Thyroid gland (tissue), 4 donors: ENCODE results near the gene RNF19B. TPM values are rescaled to one million over a fixed set of nuclear protein-coding genes. Genes with fewer than 3 reads are reported as not detected.

Experiments
- DNase-seq, 2 donors: peaks; one replicate each; pipeline ENCODE4 v3.0.0-alpha.2; 2019
- H3K27ac ChIP-seq, 3 donors: fragments of 200-600 bp; sonication (generic); 1 replicate in 2 of 3; 2 replicates in 1 of 3; pipeline ENCODE4 v1.5.1; 2016 to 2019; ENCODE audit warnings: mild to moderate bottlenecking in 1 of 3, moderate library complexity in 1 of 3
- H3K27me3 ChIP-seq: fragments of 200-600 bp; sonication (generic); one replicate; pipeline ENCODE4 v1.5.1; 2019
- H3K36me3 ChIP-seq, 2 donors: fragments of 200-600 bp; sonication (generic); one replicate each; pipeline ENCODE4 v1.5.1; 2016 to 2019
- H3K4me1 ChIP-seq, 2 donors: fragments of 200-600 bp; sonication (generic); one replicate each; pipeline ENCODE4 v1.5.1; 2017 to 2019
- H3K4me3 ChIP-seq, 3 donors: fragments of 200-600 bp; sonication (generic); replicated peaks in 1 of 3; 1 replicate in 2 of 3; 2 replicates in 1 of 3; pipeline ENCODE4 v1.5.1; 2016; ENCODE audit warnings: mild to moderate bottlenecking in 1 of 3
- H3K9me3 ChIP-seq: fragments of 200-600 bp; sonication (generic); one replicate; pipeline ENCODE4 v1.5.1; 2017
- POLR2A ChIP-seq, 2 donors: fragments of 450-650 bp; IDR thresholded peaks; one replicate each; pipeline ENCODE4 v1.6.1; 2017; ENCODE audit warnings: antibody characterized with exemption in 2 of 2, mild to moderate bottlenecking in 2 of 2, moderate library complexity in 1 of 2
- WGBS, 2 donors: methylation state at CpG; one replicate each; pipeline ENCODE4 v1.1.5; 2017; 5-methylcytosine and 5-hydroxymethylcytosine counted together
- intact Hi-C: fragments of 100-400 bp; cut with DNase I; formaldehyde crosslinking; loops from one replicate; pipeline ENCODE4 v1.15.1; 2023
- total RNA-seq, 4 donors: library from RNA; depleted of rRNA; stranded (reverse); fragments of >200 nt; gene quantifications; one replicate each; pipeline ENCODE4 v1.2.3, GENCODE V29; 2016
- TF ChIP-seq, protein P1 (sequence below), 6 experiments: fragments of 200-600 bp in 3 of 6; fragments of 450-650 bp in 3 of 6; sonication (generic) in 3 of 6; IDR thresholded peaks; one replicate each; pipeline ENCODE4 v1.5.1; 2016 to 2019; ENCODE audit warnings: antibody characterized with exemption in 6 of 6, mild to moderate bottlenecking in 2 of 6, inconsistent platforms in 1 of 6, moderate library complexity in 1 of 6

Gene RNF19B
- total RNA-seq, 4 donors from 2014 or later: 13.6 to 24.6 (median 22.4) TPM

DNA sequence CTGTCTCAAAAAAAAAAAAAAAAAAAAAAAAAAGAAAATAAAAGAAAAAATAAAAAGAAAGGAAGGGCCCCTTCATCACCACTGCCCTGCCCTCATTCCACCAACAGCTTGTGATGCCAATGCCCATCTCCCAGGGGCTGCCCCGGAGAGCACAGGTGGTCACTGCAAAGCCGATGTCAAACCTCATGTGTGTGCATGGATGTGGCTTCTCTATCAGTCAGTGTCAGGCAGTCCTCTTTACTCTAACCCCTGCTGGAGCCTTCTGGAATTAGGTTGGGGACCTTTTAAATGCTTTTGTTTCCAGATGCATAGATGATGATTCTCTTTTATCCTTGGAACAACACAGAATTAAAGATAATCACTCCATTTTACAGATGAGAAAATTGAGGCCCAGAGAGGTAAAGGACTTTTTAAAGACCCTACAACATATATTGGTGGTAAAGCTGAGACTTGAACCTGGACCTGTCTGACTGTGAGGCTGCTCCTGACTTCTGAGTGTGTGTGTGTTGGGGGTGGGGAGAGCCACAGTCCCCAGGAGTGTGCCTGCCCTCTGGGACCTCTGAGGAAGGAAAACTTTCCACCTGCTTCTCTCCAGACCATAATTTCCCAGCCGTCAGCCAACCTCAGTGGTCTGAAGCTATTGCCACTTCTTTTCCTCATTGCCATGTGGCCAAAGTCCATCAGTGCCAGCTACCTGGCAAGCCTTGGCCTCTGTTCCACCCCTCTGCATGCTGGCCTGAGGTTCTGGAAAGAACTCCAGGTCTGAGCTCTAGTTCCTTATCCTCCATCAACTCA lies 60.4 kb downstream of the RNF19B start:
- DNase-seq: no peak
- Histone ChIP-seq H3K4me1 (peaks cover 13 to 17% of the 10 kb centered on the region in 2 donors), H3K36me3 (no peaks in the 10 kb centered on the region), H3K27ac (no peak overlapping the region), H3K4me3 (no peak overlapping the region), H3K9me3 (no peaks in the 10 kb centered on the region), H3K27me3 (no peaks in the 10 kb centered on the region)
- intact Hi-C loops: no loop called here
- 60 to 64% methylated on average over 3 of the region's 3 CpGs for WGBS, 2 donors
- TF ChIP-seq, protein P1, sequence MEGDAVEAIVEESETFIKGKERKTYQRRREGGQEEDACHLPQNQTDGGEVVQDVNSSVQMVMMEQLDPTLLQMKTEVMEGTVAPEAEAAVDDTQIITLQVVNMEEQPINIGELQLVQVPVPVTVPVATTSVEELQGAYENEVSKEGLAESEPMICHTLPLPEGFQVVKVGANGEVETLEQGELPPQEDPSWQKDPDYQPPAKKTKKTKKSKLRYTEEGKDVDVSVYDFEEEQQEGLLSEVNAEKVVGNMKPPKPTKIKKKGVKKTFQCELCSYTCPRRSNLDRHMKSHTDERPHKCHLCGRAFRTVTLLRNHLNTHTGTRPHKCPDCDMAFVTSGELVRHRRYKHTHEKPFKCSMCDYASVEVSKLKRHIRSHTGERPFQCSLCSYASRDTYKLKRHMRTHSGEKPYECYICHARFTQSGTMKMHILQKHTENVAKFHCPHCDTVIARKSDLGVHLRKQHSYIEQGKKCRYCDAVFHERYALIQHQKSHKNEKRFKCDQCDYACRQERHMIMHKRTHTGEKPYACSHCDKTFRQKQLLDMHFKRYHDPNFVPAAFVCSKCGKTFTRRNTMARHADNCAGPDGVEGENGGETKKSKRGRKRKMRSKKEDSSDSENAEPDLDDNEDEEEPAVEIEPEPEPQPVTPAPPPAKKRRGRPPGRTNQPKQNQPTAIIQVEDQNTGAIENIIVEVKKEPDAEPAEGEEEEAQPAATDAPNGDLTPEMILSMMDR (IDR thresholded peaks at IDR 0.05): no peak

DNA sequence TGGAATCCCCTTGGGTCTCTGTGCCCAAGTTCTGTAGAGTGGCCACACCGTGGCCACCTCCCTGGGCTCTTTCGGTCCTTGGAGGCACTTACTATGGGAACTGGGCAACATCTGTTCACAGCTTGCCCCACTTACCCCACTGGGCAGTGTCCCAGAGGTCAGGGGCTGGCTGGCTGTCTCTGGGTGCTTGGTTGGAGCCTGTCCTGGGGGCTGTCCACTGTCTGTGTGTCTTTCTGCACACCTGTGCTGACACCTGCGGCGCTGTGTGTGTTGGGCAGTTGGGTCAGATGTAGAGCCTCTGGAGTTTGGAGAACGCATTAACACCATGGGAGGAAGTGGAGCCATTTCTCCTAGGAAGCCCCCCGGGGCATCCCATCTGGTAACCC lies 62.1 kb downstream of the RNF19B start:
- Histone ChIP-seq H3K4me3 (no peak overlapping the region), H3K27ac (no peak overlapping the region), H3K36me3 (no peaks in the 10 kb centered on the region), H3K4me1 (peaks cover 13 to 15% of the 10 kb centered on the region in 2 donors), H3K27me3 (no peaks in the 10 kb centered on the region), H3K9me3 (no peaks in the 10 kb centered on the region)
- DNase-seq: no peak
- 67 to 86% methylated on average over 2 to 5 of the region's 6 CpGs for WGBS, 2 donors
- TF ChIP-seq, protein P1 (IDR thresholded peaks at IDR 0.05): no peak
- no peak for TF ChIP-seq POLR2A (IDR thresholded peaks at IDR 0.05)
- intact Hi-C loops: no loop called here

DNA sequence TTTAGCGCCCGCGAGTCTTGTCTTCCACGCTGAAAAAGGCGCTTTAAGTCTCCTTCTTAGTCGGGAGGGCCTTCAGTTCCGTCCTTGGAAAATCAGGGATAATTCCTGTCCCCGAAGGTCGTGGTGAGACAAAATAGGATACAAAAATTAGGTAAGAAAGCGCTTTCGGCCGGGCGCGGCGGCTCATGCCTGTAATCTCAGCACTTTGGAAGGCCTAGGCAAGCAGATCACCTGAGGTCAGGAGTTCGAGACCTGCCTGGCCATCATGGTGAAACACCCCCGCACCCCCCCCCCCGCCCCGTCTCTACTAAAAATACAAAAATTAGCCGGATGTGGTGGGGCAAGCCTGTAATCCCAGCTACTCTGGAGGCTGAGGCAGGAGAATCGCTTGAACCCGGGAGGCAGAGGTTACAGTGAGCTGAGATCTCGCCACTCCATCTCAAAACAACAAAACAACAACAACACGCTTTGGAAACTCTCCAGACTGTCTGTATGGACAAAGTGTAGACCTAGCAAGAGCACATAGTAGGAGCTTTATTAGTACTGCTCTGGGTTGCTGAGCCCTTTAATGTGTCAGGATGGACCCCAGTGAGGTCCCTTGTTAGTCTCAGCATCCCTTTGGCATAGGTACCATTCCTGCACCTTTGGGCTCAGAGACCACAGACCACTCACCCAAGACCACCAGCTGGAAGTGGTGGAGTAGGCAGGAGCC lies 62.6 kb downstream of the RNF19B start:
- peak overlapping the region; percentile 47 to 78 (median 71) for H3K4me3 ChIP-seq
- no peak overlapping the region for H3K27ac ChIP-seq
- H3K36me3 ChIP-seq: no peaks in the 10 kb centered on the region
- no peak for TF ChIP-seq POLR2A (IDR thresholded peaks at IDR 0.05)
- TF ChIP-seq, protein P1 (IDR thresholded peaks at IDR 0.05): no peak
- 55% methylated on average over 18 to 23 of the region's 24 CpGs for WGBS, 2 donors
- intact Hi-C loops: no loop called here
- DNase-seq: no peak
- H3K4me1 ChIP-seq: peaks cover 9 to 13% of the 10 kb centered on the region in 2 donors
- no peaks in the 10 kb centered on the region for H3K27me3 ChIP-seq
- H3K9me3 ChIP-seq: no peaks in the 10 kb centered on the region

DNA sequence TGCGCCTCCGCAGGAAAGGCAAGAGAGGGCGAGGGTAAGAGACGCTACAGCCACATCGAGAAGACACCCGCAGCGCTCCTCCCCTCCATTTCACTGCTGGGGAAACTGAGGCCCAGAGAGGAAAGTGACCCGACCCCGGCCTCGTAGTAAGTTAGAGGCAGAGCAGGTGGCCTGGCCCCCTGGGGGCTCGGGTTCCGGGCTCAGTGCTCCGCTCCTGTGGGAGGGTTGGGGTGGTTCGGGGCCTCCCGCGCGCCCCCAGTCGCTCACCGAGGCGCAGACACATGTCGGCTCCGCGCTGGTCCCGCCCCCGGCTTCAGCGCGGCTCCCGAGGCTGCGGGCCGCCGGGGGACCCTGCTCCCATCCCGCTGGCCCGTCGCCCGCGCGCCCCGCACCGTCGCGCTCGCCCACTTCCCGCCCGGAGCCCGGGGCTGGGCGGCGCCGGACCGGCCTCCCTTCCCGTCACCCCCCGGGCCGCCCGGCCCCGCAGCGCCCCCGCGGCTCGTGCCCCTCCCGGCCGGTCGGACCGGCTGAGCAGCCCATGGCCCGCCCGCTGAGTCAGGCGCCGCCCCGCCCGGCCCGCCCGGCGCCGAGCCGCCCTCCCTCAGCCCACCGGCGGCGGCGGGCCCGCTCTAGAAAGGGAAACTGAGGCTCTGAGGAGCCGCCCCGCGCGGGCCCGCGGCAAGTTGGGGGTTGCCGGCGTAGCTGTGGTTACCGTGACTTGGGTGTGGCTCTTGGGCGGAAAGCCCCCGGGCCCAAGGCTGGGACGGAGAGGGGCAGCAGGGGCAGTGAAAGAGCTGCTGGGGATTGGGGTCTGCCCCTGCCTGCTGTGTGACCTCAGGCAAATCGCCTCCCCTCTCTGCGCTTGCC lies 63.4 kb downstream of the RNF19B start, which contains the start of gene TMEM54:
Gene TMEM54 (minus strand): TSS at position 434 of the 867 bp plus-strand sequence. CDS start 151 bp downstream, at position 283.
- Histone ChIP-seq H3K27me3 (no peaks in the 10 kb centered on the region), H3K36me3 (no peaks in the 10 kb centered on the region), H3K4me1 (peaks cover 8 to 13% of the 10 kb centered on the region in 2 donors), H3K9me3 (no peaks in the 10 kb centered on the region), H3K27ac (peak within 1 kb of the TSS in 2 of 3 donors; percentile 63 to 68), H3K4me3 (peak within 1 kb of the TSS; percentile 56 to 78 (median 71))
- intact Hi-C loops: no loop called here
- TF ChIP-seq, protein P1 (IDR thresholded peaks at IDR 0.05): peak in 2 of 6 experiments; percentile 11 to 15
- TF ChIP-seq POLR2A (IDR thresholded peaks at IDR 0.05): peak in 1 of 2 donors; percentile 40
- WGBS, 2 donors: 8 to 10% methylated on average over 6 to 8 of the region's 92 CpGs
- DNase-seq: peak; percentile 78 to 79
